WTC11 (cell line): Measurements from ENCODE around the gene UGGT1. TPM values are rescaled to one million over a fixed set of nuclear protein-coding genes. Genes with fewer than 3 reads are reported as not detected.

Source experiments
- ATAC-seq: fragments of 200-7000 bp; cut with Tn5 transposase; 2 replicates; pipeline ENCODE4 v1.10.0; 2021; ENCODE audit warnings: mild to moderate bottlenecking, moderate library complexity
- CTCF ChIA-PET: fragments of 300-600 bp; sonication (Branson Sonifier 250); formaldehyde crosslinking; loops from one replicate; lab custom pipeline; 2021; ENCODE audit warnings: antibody characterized with exemption; lab: Charles Lee
- POLR2A ChIA-PET: fragments of 350-600 bp; sonication (Branson Sonifier 250); formaldehyde crosslinking; loops from one replicate; lab custom pipeline; 2021; ENCODE audit warnings: antibody characterized with exemption; lab: Charles Lee
- DNase-seq: peaks from one replicate; pipeline ENCODE4 v3.0.0; 2021; ENCODE audit warnings: low spot score
- H3K27ac Mint-ChIP-seq: 2 replicates; pipeline ENCODE4 v1.8.0; 2021; ENCODE audit warnings: mixed read lengths
- H3K27me3 Mint-ChIP-seq: 2 replicates; pipeline ENCODE4 v1.8.0; 2021; ENCODE audit warnings: low read depth, mild to moderate bottlenecking, moderate library complexity, mixed read lengths
- H3K36me3 Mint-ChIP-seq: 2 replicates; pipeline ENCODE4 v1.8.0; 2021; ENCODE audit warnings: mixed read lengths
- H3K4me1 Mint-ChIP-seq: 2 replicates; pipeline ENCODE4 v1.8.0; 2022; ENCODE audit warnings: mixed read lengths
- H3K4me3 Mint-ChIP-seq: 2 replicates; pipeline ENCODE4 v1.8.0; 2021; ENCODE audit warnings: mild to moderate bottlenecking, moderate library complexity, mixed read lengths
- H3K9me3 Mint-ChIP-seq: 2 replicates; pipeline ENCODE4 v1.8.0; 2021; ENCODE audit warnings: mixed read lengths
- GRHL2 ChIP-seq: fragments of 250-450 bp; sonication (Bioruptor Pico); IDR thresholded peaks from 2 replicates; pipeline ENCODE4 v1.8.0; 2022; ENCODE audit warnings: mild to moderate bottlenecking, moderate library complexity; ENCODE audit not compliant: insufficient replicate concordance, severe bottlenecking
- HMGA2 ChIP-seq: fragments of 250-450 bp; sonication (Bioruptor Pico); IDR thresholded peaks from 2 replicates; pipeline ENCODE4 v1.4.0; 2021; ENCODE audit warnings: mild to moderate bottlenecking, moderate library complexity
- KAT7 ChIP-seq: sonication (generic); formaldehyde crosslinking; IDR thresholded peaks from 2 replicates; pipeline ENCODE4 v1.8.1; 2023; ENCODE audit warnings: missing genetic modification reagents, mild to moderate bottlenecking, borderline replicate concordance
- PRRX2 ChIP-seq: fragments of 250-450 bp; sonication (Bioruptor Pico); IDR thresholded peaks from 2 replicates; pipeline ENCODE4 v1.8.0; 2021; ENCODE audit warnings: mild to moderate bottlenecking
- SMAD4 ChIP-seq: sonication (generic); formaldehyde crosslinking; IDR thresholded peaks from 2 replicates; pipeline ENCODE4 v1.8.0; 2022; ENCODE audit warnings: mild to moderate bottlenecking, missing genetic modification reagents
- ZNF396 ChIP-seq: fragments of 250-450 bp; sonication (Bioruptor Pico); IDR thresholded peaks from 2 replicates; pipeline ENCODE4 v1.8.0; 2021; ENCODE audit warnings: mild to moderate bottlenecking, moderate library complexity, borderline replicate concordance
- total RNA-seq: library from RNA; stranded (reverse); gene quantifications from 3 replicates; pipeline ENCODE4 v1.2.3, GENCODE V29; 2021
- TF ChIP-seq, protein P1 (sequence below): sonication (generic); formaldehyde crosslinking; IDR thresholded peaks from 2 replicates; pipeline ENCODE4 v1.8.0; 2022; ENCODE audit warnings: mild to moderate bottlenecking, missing genetic modification reagents
- TF ChIP-seq, protein P2 (sequence below): fragments of 250-450 bp; sonication (Bioruptor Pico); IDR thresholded peaks from 2 replicates; pipeline ENCODE4 v1.9.0; 2021; ENCODE audit warnings: mild to moderate bottlenecking, borderline replicate concordance
- TF ChIP-seq, protein P3 (sequence below): fragments of 250-450 bp; sonication (Bioruptor Pico); conservative IDR thresholded peaks from 2 replicates; pipeline ENCODE4 v1.9.0; 2021; ENCODE audit warnings: mild to moderate bottlenecking
- TF ChIP-seq, protein P4 (sequence below): sonication (generic); formaldehyde crosslinking; IDR thresholded peaks from 2 replicates; pipeline ENCODE4 v1.8.1; 2023; ENCODE audit warnings: mild to moderate bottlenecking, missing genetic modification reagents
- TF ChIP-seq, protein P5 (sequence below): sonication (generic); formaldehyde crosslinking; IDR thresholded peaks from 2 replicates; pipeline ENCODE4 v1.8.0; 2022; ENCODE audit warnings: mild to moderate bottlenecking, missing genetic modification reagents
- TF ChIP-seq, protein P6 (sequence below): fragments of 250-450 bp; sonication (Bioruptor Pico); IDR thresholded peaks from 2 replicates; pipeline ENCODE4 v2.1.2; 2022; ENCODE audit warnings: mild to moderate bottlenecking, moderate library complexity
- TF ChIP-seq, protein P7 (sequence below): sonication (generic); formaldehyde crosslinking; IDR thresholded peaks from 2 replicates; pipeline ENCODE4 v1.8.1; 2023; ENCODE audit warnings: mild to moderate bottlenecking, missing genetic modification reagents, borderline replicate concordance
- TF ChIP-seq, protein P8 (sequence below): sonication (generic); formaldehyde crosslinking; IDR thresholded peaks from 2 replicates; pipeline ENCODE4 v1.8.1; 2023; ENCODE audit warnings: mild to moderate bottlenecking, missing genetic modification reagents
- TF ChIP-seq, protein P9 (sequence below): fragments of 250-450 bp; sonication (Bioruptor Pico); IDR thresholded peaks from 2 replicates; pipeline ENCODE4 v1.8.0; 2021; ENCODE audit warnings: mild to moderate bottlenecking

Gene UGGT1
- total RNA-seq, 1 experiment from 2014 or later = 57.9 TPM

DNA sequence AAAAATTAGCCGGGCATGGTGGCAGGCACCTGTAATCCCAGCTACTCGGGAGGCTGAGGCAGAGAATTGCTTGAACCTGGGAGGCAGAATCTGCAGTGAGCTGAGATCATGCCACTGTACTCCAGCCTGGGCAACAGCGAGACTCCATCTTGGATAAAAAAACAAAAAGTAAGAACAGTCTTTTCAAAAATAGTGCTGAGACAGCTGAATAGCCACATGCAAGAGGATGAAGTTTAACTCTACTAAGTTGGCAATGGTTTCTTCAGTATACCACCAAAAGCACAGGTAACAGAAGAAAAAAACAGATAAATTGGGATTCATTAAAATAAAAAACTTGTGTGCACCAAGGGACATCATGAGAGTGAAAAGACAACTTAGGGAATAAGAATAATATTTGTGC is 115.2 kb downstream of the UGGT1 start:
- ChIA-PET POLR2A (no interaction called here), CTCF (no interaction called here)
- Mint-ChIP-seq H3K27ac (no peak overlapping the region), H3K4me3 (no peak overlapping the region), H3K4me1 (no peaks in the 10 kb centered on the region), H3K27me3 (peaks cover 13% of the 10 kb centered on the region), H3K9me3 (peaks cover 40% of the 10 kb centered on the region), H3K36me3 (peaks cover 5% of the 10 kb centered on the region; the same call in 1 of the 2 replicates)
- no peak for ATAC-seq
- TF ChIP-seq, protein P1, sequence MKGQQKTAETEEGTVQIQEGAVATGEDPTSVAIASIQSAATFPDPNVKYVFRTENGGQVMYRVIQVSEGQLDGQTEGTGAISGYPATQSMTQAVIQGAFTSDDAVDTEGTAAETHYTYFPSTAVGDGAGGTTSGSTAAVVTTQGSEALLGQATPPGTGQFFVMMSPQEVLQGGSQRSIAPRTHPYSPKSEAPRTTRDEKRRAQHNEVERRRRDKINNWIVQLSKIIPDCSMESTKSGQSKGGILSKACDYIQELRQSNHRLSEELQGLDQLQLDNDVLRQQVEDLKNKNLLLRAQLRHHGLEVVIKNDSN (CRISPR knock-in tag) = no peak
- TF ChIP-seq GRHL2 (CRISPR knock-in tag) (no peak), SMAD4 (CRISPR knock-in tag) (no peak), HMGA2 (no peak), ZNF396 (CRISPR knock-in tag) (no peak), PRRX2 (no peak)
- TF ChIP-seq, protein P2, sequence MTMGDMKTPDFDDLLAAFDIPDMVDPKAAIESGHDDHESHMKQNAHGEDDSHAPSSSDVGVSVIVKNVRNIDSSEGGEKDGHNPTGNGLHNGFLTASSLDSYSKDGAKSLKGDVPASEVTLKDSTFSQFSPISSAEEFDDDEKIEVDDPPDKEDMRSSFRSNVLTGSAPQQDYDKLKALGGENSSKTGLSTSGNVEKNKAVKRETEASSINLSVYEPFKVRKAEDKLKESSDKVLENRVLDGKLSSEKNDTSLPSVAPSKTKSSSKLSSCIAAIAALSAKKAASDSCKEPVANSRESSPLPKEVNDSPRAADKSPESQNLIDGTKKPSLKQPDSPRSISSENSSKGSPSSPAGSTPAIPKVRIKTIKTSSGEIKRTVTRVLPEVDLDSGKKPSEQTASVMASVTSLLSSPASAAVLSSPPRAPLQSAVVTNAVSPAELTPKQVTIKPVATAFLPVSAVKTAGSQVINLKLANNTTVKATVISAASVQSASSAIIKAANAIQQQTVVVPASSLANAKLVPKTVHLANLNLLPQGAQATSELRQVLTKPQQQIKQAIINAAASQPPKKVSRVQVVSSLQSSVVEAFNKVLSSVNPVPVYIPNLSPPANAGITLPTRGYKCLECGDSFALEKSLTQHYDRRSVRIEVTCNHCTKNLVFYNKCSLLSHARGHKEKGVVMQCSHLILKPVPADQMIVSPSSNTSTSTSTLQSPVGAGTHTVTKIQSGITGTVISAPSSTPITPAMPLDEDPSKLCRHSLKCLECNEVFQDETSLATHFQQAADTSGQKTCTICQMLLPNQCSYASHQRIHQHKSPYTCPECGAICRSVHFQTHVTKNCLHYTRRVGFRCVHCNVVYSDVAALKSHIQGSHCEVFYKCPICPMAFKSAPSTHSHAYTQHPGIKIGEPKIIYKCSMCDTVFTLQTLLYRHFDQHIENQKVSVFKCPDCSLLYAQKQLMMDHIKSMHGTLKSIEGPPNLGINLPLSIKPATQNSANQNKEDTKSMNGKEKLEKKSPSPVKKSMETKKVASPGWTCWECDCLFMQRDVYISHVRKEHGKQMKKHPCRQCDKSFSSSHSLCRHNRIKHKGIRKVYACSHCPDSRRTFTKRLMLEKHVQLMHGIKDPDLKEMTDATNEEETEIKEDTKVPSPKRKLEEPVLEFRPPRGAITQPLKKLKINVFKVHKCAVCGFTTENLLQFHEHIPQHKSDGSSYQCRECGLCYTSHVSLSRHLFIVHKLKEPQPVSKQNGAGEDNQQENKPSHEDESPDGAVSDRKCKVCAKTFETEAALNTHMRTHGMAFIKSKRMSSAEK = no peak
- TF ChIP-seq, protein P3, sequence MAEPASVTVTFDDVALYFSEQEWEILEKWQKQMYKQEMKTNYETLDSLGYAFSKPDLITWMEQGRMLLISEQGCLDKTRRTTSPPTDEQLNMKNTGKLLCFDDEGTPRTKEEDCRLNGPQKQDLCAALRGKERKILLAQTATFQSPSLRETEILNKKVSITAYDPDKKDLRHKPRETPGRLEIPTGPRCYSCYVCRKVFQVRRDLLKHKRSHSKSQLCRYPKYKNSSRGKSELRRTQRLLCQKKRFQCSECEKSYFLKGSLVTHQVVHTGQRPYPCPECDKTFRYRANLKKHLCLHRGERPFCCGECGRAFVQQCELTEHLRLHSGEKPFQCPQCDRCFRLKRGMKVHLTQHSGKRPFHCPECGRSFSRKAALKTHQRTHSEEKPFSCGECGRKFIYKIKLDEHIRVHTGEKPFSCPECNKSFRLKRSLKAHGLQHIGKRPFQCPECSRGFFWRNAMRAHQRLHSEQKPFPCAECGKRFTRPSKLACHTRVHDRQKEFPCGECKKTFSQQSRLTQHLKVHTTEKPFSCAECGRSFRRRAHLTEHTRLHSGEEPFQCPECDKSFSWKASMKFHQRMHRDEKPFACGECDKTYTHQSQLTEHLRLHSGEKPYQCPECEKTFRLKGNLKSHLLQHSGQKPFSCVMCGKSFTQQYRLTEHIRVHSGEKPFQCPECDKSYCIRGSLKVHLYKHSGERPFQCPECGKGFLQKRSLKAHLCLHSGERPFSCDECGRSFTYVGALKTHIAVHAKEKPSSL (CRISPR knock-in tag) = no peak
- TF ChIP-seq, protein P4, sequence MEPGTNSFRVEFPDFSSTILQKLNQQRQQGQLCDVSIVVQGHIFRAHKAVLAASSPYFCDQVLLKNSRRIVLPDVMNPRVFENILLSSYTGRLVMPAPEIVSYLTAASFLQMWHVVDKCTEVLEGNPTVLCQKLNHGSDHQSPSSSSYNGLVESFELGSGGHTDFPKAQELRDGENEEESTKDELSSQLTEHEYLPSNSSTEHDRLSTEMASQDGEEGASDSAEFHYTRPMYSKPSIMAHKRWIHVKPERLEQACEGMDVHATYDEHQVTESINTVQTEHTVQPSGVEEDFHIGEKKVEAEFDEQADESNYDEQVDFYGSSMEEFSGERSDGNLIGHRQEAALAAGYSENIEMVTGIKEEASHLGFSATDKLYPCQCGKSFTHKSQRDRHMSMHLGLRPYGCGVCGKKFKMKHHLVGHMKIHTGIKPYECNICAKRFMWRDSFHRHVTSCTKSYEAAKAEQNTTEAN = no peak
- TF ChIP-seq, protein P5, sequence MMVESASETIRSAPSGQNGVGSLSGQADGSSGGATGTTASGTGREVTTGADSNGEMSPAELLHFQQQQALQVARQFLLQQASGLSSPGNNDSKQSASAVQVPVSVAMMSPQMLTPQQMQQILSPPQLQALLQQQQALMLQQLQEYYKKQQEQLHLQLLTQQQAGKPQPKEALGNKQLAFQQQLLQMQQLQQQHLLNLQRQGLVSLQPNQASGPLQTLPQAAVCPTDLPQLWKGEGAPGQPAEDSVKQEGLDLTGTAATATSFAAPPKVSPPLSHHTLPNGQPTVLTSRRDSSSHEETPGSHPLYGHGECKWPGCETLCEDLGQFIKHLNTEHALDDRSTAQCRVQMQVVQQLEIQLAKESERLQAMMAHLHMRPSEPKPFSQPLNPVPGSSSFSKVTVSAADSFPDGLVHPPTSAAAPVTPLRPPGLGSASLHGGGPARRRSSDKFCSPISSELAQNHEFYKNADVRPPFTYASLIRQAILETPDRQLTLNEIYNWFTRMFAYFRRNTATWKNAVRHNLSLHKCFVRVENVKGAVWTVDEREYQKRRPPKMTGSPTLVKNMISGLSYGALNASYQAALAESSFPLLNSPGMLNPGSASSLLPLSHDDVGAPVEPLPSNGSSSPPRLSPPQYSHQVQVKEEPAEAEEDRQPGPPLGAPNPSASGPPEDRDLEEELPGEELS = no peak
- DNase-seq = no peak

DNA sequence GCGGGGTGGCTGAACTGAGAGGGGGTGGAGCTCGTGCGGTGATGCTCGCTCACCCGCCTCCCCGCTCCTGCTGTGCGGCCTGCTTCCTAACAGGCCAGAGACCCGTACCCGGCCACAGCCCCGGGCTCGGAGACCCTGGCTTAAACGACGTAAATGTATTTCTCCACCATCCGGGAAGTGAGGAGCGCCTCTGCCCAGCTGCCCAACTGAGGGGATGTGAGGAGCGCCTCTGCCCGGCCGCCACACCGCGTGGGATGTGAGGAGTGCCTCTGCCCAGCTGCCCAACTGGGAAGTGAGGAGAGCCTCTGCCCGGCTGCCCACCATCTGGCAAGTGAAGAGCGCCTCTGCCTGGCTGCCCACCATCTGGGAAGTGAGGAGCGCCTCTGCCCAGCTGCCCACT is 117.0 kb downstream of the UGGT1 start:
- DNase-seq (no peak), ATAC-seq (no peak)
- H3K27me3 Mint-ChIP-seq = peaks cover 13% of the 10 kb centered on the region
- H3K27ac Mint-ChIP-seq = no peak overlapping the region
- H3K4me1 Mint-ChIP-seq = no peaks in the 10 kb centered on the region
- CTCF ChIA-PET = no interaction called here
- peaks cover 5% of the 10 kb centered on the region; the same call in 1 of the 2 replicates for H3K36me3 Mint-ChIP-seq
- POLR2A ChIA-PET = no interaction called here
- H3K9me3 Mint-ChIP-seq = peaks cover 40% of the 10 kb centered on the region
- no peak overlapping the region for H3K4me3 Mint-ChIP-seq
- TF ChIP-seq, protein P6, sequence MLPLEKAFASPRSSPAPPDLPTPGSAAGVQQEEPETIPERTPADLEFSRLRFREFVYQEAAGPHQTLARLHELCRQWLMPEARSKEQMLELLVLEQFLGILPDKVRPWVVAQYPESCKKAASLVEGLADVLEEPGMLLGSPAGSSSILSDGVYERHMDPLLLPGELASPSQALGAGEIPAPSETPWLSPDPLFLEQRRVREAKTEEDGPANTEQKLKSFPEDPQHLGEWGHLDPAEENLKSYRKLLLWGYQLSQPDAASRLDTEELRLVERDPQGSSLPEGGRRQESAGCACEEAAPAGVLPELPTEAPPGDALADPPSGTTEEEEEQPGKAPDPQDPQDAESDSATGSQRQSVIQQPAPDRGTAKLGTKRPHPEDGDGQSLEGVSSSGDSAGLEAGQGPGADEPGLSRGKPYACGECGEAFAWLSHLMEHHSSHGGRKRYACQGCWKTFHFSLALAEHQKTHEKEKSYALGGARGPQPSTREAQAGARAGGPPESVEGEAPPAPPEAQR = no peak
- TF ChIP-seq, protein P7, sequence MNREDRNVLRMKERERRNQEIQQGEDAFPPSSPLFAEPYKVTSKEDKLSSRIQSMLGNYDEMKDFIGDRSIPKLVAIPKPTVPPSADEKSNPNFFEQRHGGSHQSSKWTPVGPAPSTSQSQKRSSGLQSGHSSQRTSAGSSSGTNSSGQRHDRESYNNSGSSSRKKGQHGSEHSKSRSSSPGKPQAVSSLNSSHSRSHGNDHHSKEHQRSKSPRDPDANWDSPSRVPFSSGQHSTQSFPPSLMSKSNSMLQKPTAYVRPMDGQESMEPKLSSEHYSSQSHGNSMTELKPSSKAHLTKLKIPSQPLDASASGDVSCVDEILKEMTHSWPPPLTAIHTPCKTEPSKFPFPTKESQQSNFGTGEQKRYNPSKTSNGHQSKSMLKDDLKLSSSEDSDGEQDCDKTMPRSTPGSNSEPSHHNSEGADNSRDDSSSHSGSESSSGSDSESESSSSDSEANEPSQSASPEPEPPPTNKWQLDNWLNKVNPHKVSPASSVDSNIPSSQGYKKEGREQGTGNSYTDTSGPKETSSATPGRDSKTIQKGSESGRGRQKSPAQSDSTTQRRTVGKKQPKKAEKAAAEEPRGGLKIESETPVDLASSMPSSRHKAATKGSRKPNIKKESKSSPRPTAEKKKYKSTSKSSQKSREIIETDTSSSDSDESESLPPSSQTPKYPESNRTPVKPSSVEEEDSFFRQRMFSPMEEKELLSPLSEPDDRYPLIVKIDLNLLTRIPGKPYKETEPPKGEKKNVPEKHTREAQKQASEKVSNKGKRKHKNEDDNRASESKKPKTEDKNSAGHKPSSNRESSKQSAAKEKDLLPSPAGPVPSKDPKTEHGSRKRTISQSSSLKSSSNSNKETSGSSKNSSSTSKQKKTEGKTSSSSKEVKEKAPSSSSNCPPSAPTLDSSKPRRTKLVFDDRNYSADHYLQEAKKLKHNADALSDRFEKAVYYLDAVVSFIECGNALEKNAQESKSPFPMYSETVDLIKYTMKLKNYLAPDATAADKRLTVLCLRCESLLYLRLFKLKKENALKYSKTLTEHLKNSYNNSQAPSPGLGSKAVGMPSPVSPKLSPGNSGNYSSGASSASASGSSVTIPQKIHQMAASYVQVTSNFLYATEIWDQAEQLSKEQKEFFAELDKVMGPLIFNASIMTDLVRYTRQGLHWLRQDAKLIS (CRISPR knock-in tag) = no peak
- TF ChIP-seq, protein P8, sequence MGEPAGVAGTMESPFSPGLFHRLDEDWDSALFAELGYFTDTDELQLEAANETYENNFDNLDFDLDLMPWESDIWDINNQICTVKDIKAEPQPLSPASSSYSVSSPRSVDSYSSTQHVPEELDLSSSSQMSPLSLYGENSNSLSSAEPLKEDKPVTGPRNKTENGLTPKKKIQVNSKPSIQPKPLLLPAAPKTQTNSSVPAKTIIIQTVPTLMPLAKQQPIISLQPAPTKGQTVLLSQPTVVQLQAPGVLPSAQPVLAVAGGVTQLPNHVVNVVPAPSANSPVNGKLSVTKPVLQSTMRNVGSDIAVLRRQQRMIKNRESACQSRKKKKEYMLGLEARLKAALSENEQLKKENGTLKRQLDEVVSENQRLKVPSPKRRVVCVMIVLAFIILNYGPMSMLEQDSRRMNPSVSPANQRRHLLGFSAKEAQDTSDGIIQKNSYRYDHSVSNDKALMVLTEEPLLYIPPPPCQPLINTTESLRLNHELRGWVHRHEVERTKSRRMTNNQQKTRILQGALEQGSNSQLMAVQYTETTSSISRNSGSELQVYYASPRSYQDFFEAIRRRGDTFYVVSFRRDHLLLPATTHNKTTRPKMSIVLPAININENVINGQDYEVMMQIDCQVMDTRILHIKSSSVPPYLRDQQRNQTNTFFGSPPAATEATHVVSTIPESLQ (CRISPR knock-in tag) = no peak
- no peak for TF ChIP-seq GRHL2 (CRISPR knock-in tag)
- TF ChIP-seq KAT7 = no peak
- TF ChIP-seq, protein P9, sequence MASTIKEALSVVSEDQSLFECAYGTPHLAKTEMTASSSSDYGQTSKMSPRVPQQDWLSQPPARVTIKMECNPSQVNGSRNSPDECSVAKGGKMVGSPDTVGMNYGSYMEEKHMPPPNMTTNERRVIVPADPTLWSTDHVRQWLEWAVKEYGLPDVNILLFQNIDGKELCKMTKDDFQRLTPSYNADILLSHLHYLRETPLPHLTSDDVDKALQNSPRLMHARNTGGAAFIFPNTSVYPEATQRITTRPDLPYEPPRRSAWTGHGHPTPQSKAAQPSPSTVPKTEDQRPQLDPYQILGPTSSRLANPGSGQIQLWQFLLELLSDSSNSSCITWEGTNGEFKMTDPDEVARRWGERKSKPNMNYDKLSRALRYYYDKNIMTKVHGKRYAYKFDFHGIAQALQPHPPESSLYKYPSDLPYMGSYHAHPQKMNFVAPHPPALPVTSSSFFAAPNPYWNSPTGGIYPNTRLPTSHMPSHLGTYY = no peak
